DMS79 treated with DMSO at 0.1 percent for 48 hours (cell line): ENCODE data around the gene CAPRIN1.
"Not testable (repeated sequence)": the region's sequence is repeated elsewhere in the genome, so short reads cannot be mapped to it uniquely, and the experiment has no call there.

Experiments
- DNase-seq: peaks from one replicate; lab custom pipeline; 2025; lab: John Stamatoyannopoulos, UW

CAPRIN1 gene

DNA sequence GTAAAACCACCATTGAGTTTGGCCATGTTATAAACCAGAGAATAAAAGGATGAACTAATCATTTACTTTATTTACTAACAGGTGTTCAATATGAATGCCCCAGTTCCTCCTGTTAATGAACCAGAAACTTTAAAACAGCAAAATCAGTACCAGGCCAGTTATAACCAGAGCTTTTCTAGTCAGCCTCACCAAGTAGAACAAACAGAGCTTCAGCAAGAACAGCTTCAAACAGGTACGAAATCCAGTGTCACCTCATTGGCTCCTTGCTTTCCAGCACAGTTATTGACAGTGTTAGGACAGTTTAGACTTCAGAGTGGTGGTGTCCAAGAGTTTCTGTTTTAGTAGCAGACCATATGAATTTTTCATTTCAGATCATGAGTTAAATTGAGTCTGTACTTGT, 40.3 kb downstream of the CAPRIN1 start:
- no peak for DNase-seq

- not testable (repeated sequence) for DNase-seq
Observed at GRCh38 chr11:34094900-34095299, 43.4 kb downstream of the CAPRIN1 start.

- no peak for DNase-seq
Observed at GRCh38 chr11:34098813-34099212, 47.3 kb downstream of the CAPRIN1 start.

GRCh38 chr11:34104680-34105078, 53.1 kb downstream of the CAPRIN1 start:
- no peak for DNase-seq

DNA sequence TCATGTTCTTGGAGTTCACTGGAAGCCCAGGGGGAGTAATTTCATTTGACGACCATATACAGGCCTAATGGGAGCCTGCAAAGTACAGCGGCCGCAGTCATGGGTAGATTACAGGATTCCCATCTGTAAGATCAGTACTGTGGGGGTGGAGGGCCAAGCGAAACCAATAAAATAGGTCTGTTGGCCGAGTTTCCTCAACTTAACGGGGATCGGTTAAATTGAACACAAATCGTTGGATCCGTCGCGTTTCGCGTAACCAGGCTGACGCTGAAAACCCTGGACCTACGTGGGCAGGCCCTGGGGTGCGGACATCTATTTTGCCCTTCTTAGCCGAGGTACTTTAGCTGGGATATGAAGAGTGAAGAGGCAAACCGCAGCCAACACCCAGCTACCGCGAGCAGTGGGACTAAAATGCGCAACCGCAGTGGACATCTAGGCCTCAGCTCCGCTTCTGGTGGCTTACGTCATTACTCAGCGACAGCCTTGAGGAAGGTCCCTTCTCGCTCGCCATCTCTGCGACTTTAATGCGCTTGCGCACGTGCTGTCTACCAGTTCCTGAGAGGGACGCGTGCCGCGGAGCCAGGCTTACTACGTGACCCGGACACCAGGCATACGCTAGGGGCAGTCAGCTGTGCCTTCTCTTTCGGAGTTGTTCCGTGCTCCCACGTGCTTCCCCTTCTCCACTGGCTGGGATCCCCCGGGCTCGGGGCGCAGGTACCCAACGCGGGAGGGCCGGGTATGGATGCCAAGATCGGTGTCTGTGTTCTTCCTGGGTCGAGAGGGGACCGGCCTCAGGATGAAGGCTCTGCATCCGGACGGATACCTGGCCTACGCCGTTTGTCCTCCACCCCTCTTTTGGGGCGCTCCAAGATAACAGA, 53.8 kb downstream of the CAPRIN1 start, which contains the start of gene NAT10:
NAT10 (plus strand) TSS at position 551 of the 878 bp plus-strand sequence. CDS start 2,597 bp downstream, outside the sequence.
- peak; percentile 98 for DNase-seq

- DNase-seq, result no peak
Observed at GRCh38 chr11:34105957-34106504, 54.5 kb downstream of the CAPRIN1 start.

DNA sequence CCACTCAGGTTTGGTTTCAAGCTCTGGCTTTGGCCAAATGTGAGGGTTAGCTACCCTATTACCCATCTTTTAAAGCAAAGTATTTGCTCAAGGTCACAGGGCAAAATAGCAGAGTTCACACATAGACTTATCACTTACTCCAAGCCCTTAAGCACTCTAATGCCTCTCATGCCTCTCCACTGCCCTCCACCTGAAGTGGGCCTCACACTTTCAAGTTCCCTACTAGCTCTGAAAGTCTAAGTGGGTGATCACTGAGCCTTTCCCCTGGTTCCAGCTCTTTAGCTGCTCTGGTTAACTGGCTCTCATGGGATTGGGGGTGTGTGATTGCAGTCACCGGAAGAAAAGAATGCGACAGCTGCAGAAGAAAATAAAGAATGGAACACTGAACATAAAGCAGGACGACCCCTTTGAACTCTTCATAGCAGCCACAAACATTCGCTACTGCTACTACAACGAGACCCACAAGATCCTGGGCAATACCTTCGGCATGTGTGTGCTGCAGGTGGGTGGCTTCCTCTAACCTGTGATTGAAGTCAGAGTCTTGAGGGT, 60.3 kb downstream of the CAPRIN1 start:
- DNase-seq, result no peak

GRCh38 chr11:34114014-34114413, 62.5 kb downstream of the CAPRIN1 start:
- no peak for DNase-seq

- no peak for DNase-seq
Observed at GRCh38 chr11:34114471-34114870, 62.9 kb downstream of the CAPRIN1 start.

- DNase-seq, result no peak
Observed at GRCh38 chr11:34120651-34121050, 69.1 kb downstream of the CAPRIN1 start.

DNA sequence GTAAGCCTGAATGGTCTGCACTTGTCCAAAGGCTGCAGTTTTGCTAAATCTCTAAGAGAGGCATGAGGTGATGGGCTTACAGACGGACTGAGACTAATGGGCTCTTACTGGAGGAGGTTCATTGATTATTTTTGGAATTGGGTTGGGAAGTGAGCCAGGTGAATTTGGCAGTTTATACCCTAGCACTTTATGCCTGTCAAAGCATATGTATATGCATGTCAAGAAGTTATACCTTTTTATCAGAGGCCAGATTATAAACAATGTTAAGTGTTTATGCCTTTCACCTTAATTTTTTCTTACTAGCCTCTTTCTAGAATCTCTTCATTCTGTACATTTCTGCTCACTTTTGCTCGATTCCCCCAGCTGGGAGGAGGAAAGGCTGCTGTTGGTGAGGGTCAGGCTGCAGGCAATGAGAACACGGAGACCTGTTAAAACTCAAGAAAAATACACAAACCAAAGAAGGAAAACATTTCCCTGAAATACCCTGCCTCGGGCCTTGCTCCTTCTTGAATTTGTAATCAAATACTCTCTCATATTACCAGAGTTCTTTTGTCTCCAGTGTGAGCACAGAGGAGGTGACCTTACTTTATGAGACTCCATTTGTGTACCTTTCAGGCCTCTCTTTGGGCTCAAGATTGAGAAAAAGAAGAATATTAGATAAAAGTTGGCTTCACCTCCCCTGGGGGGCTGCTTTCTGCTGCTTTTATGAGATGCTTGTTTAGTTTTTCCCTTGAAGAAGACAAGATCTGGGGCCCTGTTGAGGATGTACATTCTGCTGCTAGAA, 73.5 kb downstream of the CAPRIN1 start:
- DNase-seq, result no peak

GRCh38 chr11:34126959-34127848, 75.7 kb downstream of the CAPRIN1 start:
- no peak for DNase-seq

GRCh38 chr11:34128824-34129223, 77.3 kb downstream of the CAPRIN1 start:
- no peak for DNase-seq

DNA sequence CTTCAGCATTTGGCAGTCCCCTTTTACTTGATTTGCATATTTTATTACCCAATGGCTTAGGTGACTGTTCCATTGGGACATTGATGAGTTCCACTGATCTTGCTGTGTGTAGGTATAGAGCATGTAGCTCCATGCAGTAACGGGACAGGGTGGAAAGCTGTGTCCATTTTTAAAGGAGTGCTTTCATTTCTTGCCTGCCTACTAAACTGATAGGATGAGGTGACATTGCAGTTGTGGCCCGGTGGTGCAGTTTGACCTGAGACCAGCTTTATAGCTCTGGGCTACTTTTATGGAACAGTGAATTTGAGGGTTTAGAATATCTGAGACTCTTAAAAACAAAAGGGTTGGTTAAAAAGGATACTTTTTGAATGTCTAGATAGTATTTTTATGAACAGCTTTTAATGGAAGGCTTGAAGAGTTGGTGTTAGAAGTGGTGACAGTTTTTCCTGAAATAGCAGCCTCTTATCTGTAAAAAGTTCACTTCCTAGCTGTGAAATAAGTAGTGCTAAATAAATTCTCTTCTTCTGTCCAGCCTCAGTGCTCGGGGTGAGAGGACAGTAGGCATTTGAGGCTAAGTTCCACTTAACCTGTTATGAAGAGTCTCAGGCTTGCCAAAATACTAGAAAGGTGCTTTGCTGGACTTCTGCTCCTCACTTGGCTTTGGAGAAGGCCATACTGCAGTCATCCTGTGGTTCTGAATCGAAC, 80.9 kb downstream of the CAPRIN1 start:
- no peak for DNase-seq

GRCh38 chr11:34134765-34135164, 83.2 kb downstream of the CAPRIN1 start:
- peak; percentile 81 for DNase-seq

GRCh38 chr11:34135439-34135838, 83.9 kb downstream of the CAPRIN1 start:
- DNase-seq, result no peak

GRCh38 chr11:34136420-34136819, 84.9 kb downstream of the CAPRIN1 start:
- DNase-seq, result no peak

DNA sequence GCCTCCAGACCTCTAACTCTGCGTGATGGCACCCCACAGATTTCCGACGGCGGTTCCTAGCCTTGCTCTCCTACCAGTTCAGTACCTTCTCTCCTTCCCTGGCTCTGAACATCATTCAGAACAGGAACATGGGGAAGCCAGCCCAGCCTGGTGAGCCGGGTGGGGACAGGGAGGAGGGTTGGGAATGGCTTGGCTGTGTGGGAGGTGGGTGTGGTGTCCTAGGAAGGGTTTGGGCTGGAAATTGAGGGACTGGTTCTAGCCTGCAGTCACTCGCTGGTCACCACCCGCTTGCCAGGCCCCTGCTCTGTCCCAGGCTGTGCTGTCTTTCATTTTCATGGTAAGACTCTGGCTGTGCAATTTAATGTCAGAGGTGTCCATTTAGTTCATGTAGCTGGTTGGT, 87.8 kb downstream of the CAPRIN1 start:
- DNase-seq, result no peak

GRCh38 chr11:34140149-34140548, 88.6 kb downstream of the CAPRIN1 start:
- DNase-seq, result no peak

DNA sequence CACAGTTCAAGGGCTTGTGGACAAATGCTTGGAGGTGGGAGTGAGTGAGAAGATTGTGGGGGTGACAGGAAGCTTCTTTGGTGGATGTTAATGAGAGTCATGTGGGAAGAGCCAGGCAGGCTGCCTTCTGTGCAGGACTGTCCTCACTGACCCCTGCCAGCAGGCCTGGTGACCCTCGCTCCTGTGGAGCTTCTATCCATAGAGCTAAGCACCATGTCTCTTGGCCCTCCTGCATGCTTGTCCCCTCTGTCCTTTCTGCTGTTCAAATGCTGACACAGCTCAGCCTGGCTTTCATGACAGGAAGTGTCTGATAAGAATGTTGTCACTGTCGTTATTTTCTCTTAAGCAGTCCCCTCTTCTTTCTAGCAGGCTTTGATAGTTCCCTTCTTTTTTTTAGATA, 91.5 kb downstream of the CAPRIN1 start:
- no peak for DNase-seq

GRCh38 chr11:34145073-34145472, 93.5 kb downstream of the CAPRIN1 start:
- DNase-seq, result no peak
